ENCODE results near the gene OR13C3. TPM values are rescaled to one million over a fixed set of nuclear protein-coding genes. Genes with fewer than 3 reads are reported as not detected.

OR13C3 gene
- total RNA-seq = not detected in 2 replicates

DNA sequence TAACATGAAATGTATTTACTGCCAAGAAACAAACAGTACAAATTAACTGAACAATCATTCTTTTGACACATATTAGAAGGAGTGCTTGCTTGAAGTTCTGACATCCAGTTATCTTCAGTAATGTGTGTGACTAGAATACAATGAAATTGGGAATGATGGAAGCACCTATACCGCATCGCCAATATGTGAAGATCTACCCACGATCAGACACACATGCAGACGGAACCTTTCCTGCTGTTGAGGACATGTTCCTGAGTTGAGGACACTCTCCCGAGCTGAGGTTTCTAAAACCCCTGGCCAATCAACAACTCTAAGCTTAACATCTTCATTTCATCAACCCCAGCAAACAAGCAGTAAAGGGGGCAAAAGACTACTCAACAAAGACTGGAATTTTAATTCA lies at the start of gene OR13C3:
TSS of gene OR13C3 (minus strand) at position 101 of the 400 bp plus-strand sequence. CDS start 133 bp downstream, outside the sequence.

DNA sequence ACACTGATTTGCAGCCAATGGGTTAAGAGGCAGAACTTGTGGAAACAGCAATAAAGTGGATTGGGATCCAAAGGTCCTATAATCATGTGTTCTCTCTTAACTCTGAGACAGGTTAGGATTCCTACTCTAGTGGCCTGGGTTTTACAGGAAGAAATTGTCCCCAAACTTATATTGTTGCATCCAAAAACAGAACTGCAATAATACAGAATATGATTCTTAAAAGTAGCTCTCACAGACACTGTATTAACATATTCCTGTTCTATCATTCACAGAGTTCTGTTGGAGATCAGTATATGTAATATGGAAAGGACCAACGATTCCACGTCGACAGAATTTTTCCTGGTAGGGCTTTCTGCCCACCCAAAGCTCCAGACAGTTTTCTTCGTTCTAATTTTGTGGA lies 32.2 kb upstream of the OR13C3 start, which contains the start of gene OR13C8:
TSS of gene OR13C8 (plus strand) at position 301 of the 400 bp plus-strand sequence. CDS start at position 301, 0 bp downstream.

DNA sequence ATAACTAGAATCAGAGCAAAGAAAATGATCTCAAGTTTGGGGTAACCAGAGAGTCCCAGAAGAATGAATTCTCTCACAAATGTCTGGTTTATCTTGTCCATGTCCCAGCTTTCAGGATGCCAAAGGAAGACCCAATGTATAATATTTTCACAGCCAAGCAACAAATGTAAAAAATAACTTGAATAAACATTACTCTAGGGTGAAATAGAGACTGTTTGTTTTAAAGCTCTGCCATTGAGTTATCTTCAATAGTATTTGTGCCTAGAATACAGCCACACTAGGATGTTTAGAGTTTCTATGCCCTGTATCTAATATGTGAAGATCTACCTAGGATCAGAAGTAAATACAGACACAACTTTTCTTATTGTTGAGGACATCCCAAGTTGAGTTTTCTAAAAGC lies 9.5 kb downstream of the OR13C3 start, which contains the start of gene OR13C4:
TSS of gene OR13C4 (minus strand) at position 101 of the 400 bp plus-strand sequence. CDS start at position 101, 0 bp downstream.

DNA sequence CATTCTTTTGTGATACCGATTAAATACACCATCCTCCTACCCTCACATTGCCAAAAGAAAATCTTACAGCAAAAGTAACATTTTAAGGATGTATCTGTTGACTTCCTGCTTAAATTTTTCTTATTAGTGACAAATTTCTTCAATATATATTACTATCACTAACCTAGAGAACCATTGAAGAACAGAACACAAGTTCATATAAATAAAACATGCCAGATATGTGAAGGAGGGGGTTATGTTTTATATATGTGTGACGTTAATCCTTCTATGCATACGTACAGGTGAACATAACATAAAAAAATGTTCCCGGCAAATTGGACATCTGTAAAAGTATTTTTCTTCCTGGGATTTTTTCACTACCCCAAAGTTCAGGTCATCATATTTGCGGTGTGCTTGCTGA lies 32.7 kb downstream of the OR13C3 start, which contains the start of gene OR13F1:
TSS of gene OR13F1 (plus strand) at position 301 of the 400 bp plus-strand sequence. CDS start at position 301, 0 bp downstream.

Other genes starting within 250 kb of the OR13C3 start
- not detected in 2 replicates for gene OR13F1, start 32.6 kb downstream of the OR13C3 start, total RNA-seq
- gene OR13C4, start 9.6 kb downstream of the OR13C3 start, total RNA-seq = not detected in 2 replicates
- gene OR13C8, start 32.3 kb upstream of the OR13C3 start, total RNA-seq = not detected in 2 replicates
- gene OR13C5, start 62.6 kb upstream of the OR13C3 start, total RNA-seq = not detected in 2 replicates
- gene OR13C2, start 68.8 kb upstream of the OR13C3 start, total RNA-seq = not detected in 2 replicates
- not detected in 2 replicates for gene OR13C9, start 81.3 kb upstream of the OR13C3 start, total RNA-seq
- not detected in 2 replicates for gene OR13D1, start 157.7 kb upstream of the OR13C3 start, total RNA-seq
- gene NIPSNAP3A, start 210.8 kb upstream of the OR13C3 start, total RNA-seq = 20.8 and 21.7 TPM in 2 replicates
- gene NIPSNAP3B, start 227.3 kb upstream of the OR13C3 start, total RNA-seq = 0.49 and 1.5 TPM in 2 replicates

Measured in mesangial cell (primary cell).